K562 (cell line): Measurements from ENCODE around the gene MAD1L1. TPM values are rescaled to one million over a fixed set of nuclear protein-coding genes. Genes with fewer than 3 reads are reported as not detected.

ENCODE experiments used
- ATAC-seq: fragments of 200-7000 bp; cut with Tn5 transposase; 3 replicates; pipeline ENCODE4 v1.9.1; 2020; ENCODE audit warnings: moderate library complexity
- BruUV-seq: library from RNA; stranded (reverse); fragments of 400-500 nt; replicated peaks from 2 replicates; lab custom pipeline; 2021; lab: Mats Ljungman, UMichigan
- CTCF ChIA-PET: fragments of 300-600 bp; formaldehyde crosslinking; extraction: SDS; loops from one replicate; lab custom pipeline; 2021; ENCODE audit warnings: low intra/inter-chr PET ratio; lab: Yijun Ruan, JAX
- POLR2A ChIA-PET: fragments of 300-600, 350-650 bp; sonication (Branson Sonifier 250); formaldehyde crosslinking; extraction: SDS; loops from one replicate; lab custom pipeline; 2021; ENCODE audit warnings: antibody characterized with exemption, inconsistent platforms; lab: Yijun Ruan, JAX
- DNase-seq, 4 experiments: peaks; one replicate each; pipeline versions ENCODE4 v3.0.0 to v3.0.0-alpha.2; 2011 to 2018; ENCODE audit warnings: low spot score in 3 of 4, mixed read lengths in 3 of 4; ENCODE audit errors: extremely low read depth in 1 of 4
- FAIRE-seq: peaks from 2 replicates; lab custom pipeline; 2011; peaks lifted over from hg19 to GRCh38; lab: Jason Lieb, UNC
- H2AFZ ChIP-seq: 2 replicates; pipeline ENCODE4 v1.6.0; 2011; ENCODE audit warnings: low read depth, low read length, control low read depth, inconsistent platforms
- H3K27ac ChIP-seq: fragments of 200-600 bp; 3 replicates; pipeline ENCODE4 v1.8.0; 2011; ENCODE audit warnings: low read depth, mild to moderate bottlenecking, control low read depth, inconsistent platforms, low read length, moderate library complexity, mixed read lengths; ENCODE audit errors: extremely low read depth
- H3K27me3 ChIP-seq, 2 experiments: fragments of 300-600 bp in 1 of 2; 2 replicates in 1 of 2; 3 replicates in 1 of 2; pipeline versions ENCODE4 v1.6.0 to v1.8.0; 2011; ENCODE audit warnings: inconsistent platforms in 2 of 2, low read length in 2 of 2, mild to moderate bottlenecking in 1 of 2, mixed read lengths in 1 of 2, moderate library complexity in 1 of 2; ENCODE audit not compliant: control insufficient read depth in 2 of 2, insufficient read depth in 2 of 2
- H3K36me3 ChIP-seq: fragments of 300-600 bp; 3 replicates; pipeline ENCODE4 v1.8.0; 2011; ENCODE audit warnings: mild to moderate bottlenecking, low read length, inconsistent platforms; ENCODE audit not compliant: control insufficient read depth, insufficient read depth
- H3K4me1 ChIP-seq, 2 experiments: fragments of 200-600 bp in 1 of 2; replicated peaks in 1 of 2; 2 replicates in 1 of 2; 3 replicates in 1 of 2; pipeline versions ENCODE4 v1.5.1 to v1.8.0; 2011; ENCODE audit warnings: inconsistent platforms in 2 of 2, low read length in 2 of 2, mild to moderate bottlenecking in 1 of 2, mixed read lengths in 1 of 2, moderate library complexity in 1 of 2; ENCODE audit not compliant: control insufficient read depth in 2 of 2, insufficient read depth in 2 of 2
- H3K4me2 ChIP-seq: 2 replicates; pipeline ENCODE4 v1.6.1; 2011; ENCODE audit warnings: low read length, control low read depth, inconsistent platforms, mixed read lengths; ENCODE audit not compliant: insufficient read depth
- H3K4me3 ChIP-seq: fragments of 200-600 bp; sonication (generic), shearing (Covaris generic); 2 replicates; pipeline ENCODE4 v1.5.1; 2016; ENCODE audit warnings: control low read depth, inconsistent platforms
- H3K79me2 ChIP-seq: fragments of 200-600 bp; 3 replicates; pipeline ENCODE4 v1.8.0; 2011; ENCODE audit warnings: low read length, inconsistent platforms; ENCODE audit not compliant: control insufficient read depth, insufficient read depth
- H3K9ac ChIP-seq, 2 experiments: 2 replicates each; pipeline versions ENCODE4 v1.6.0 to v1.6.1; 2011; ENCODE audit warnings: low read depth in 2 of 2, low read length in 2 of 2, control low read depth in 1 of 2, inconsistent platforms in 1 of 2, mild to moderate bottlenecking in 1 of 2, mixed read lengths in 1 of 2; ENCODE audit not compliant: insufficient read depth in 1 of 2
- H3K9me1 ChIP-seq: one replicate; pipeline ENCODE4 v1.6.0; 2011; ENCODE audit warnings: inconsistent platforms, mild to moderate bottlenecking, low read length, moderate library complexity; ENCODE audit not compliant: control insufficient read depth, insufficient read depth
- H3K9me3 ChIP-seq: replicated peaks from 2 replicates; pipeline ENCODE4 v1.5.1; 2011; ENCODE audit warnings: low read depth, low read length, inconsistent platforms; ENCODE audit not compliant: control insufficient read depth, insufficient read depth
- H4K20me1 ChIP-seq: replicated peaks from 2 replicates; pipeline ENCODE4 v1.6.1; 2011; ENCODE audit warnings: low read length, inconsistent platforms, mixed read lengths; ENCODE audit not compliant: control insufficient read depth, insufficient read depth
- HIVEP1 ChIP-seq: fragments of 250-450 bp; sonication (Bioruptor Pico); IDR thresholded peaks from 2 replicates; pipeline ENCODE4 v1.4.0; 2020; ENCODE audit warnings: mild to moderate bottlenecking
- MTA1 ChIP-seq: fragments of 450-650 bp; IDR thresholded peaks from 2 replicates; pipeline ENCODE4 v1.6.1; 2017; ENCODE audit warnings: borderline replicate concordance
- NFRKB ChIP-seq: fragments of 450-650 bp; IDR thresholded peaks from 2 replicates; pipeline ENCODE4 v1.6.1; 2016; ENCODE audit warnings: low read depth
- POLR2G ChIP-seq: fragments of 200-400 bp; formaldehyde crosslinking; IDR thresholded peaks from 2 replicates; pipeline ENCODE4 v1.6.1; 2017; ENCODE audit warnings: low read depth, mild to moderate bottlenecking, antibody characterized with exemption, low read length, moderate library complexity
- TCF3 ChIP-seq: sonication (generic); formaldehyde crosslinking; IDR thresholded peaks from 2 replicates; pipeline ENCODE4 v1.4.0; 2020; ENCODE audit warnings: mild to moderate bottlenecking, missing genetic modification reagents
- WGBS: fragments of 100-300 bp; shearing (Covaris generic); methylation state at CpG from one replicate; pipeline ENCODE4 v1.1.6; 2016; ENCODE audit warnings: low coverage, mixed read lengths; ENCODE audit not compliant: insufficient coverage; ENCODE audit errors: missing lambda C conversion rate; 5-methylcytosine and 5-hydroxymethylcytosine counted together
- in situ Hi-C: fragments of 300-500 bp; cut with MboI; formaldehyde crosslinking; loops from 4 replicates; pipeline ENCODE4 v1.15.0; 2018; ENCODE audit warnings: inconsistent platforms, mixed read lengths
- intact Hi-C: fragments of 100-400 bp; cut with micrococcal nuclease; formaldehyde crosslinking; loops from 2 replicates; pipeline ENCODE4 v1.14.2; 2022
- polyA plus RNA-seq, 8 experiments: library from polyadenylated mRNA; depleted of rRNA in 4 of 8; stranded (reverse) in 5 of 8; unstranded in 3 of 8; fragments of >200 nt; fragmentation: Nextera tagmentation in 2 of 8; fragmentation: Illumina TruSeq in 1 of 8; extraction: Ambion mirVana in 2 of 8; extraction: Trizol in 1 of 8; gene quantifications; 2 replicates each; pipeline versions ENCODE4 v1.2.1 to v1.2.3, GENCODE V29; 2011 to 2014; ENCODE audit warnings: inconsistent platforms in 1 of 8, missing spikeins in 1 of 8
- total RNA-seq, 7 experiments: library from RNA; depleted of rRNA in 6 of 7; stranded (reverse); fragments of >200 nt in 6 of 7; fragmentation: Illumina TruSeq in 2 of 7; extraction: Trizol in 2 of 7; gene quantifications; 2 replicates each; pipeline versions ENCODE4 v1.2.1 to v1.2.3, GENCODE V29; 2011 to 2021; ENCODE audit warnings: low replicate concordance in 1 of 7

The MAD1L1 gene
- total and polyA plus RNA-seq, 9 of the 15 experiments (the other 6 are each of a cell fraction or from before 2014, with no cell fraction given): 1.7 to 89.7 (median 18.0) TPM

- no peak overlapping the region for H2AFZ ChIP-seq
- intact Hi-C loops: no loop called here
- TF ChIP-seq POLR2G (0 out of 2 replicates have a peak, but pooled peaks have one; percentile 6), MTA1 (no peak)
- no peaks in the 10 kb centered on the region for H4K20me1 ChIP-seq
- no peaks in the 10 kb centered on the region for H3K9me1 ChIP-seq
- peaks cover 18 to 92% of the 10 kb centered on the region in 2 experiments for H3K4me1 ChIP-seq
- WGBS: 89% methylated on average over 13 of the region's 15 CpGs
- no peak for ATAC-seq
- peak overlapping the region in 1 of 2 experiments; percentile 68; a peak in 2 of 4 replicates for H3K9ac ChIP-seq
- no peaks in the 10 kb centered on the region for H3K27me3 ChIP-seq
- no peaks in the 10 kb centered on the region for H3K9me3 ChIP-seq
- FAIRE-seq: no peak
- no peak overlapping the region for H3K4me3 ChIP-seq
- no TSS peak for BruUV-seq
- no peak for DNase-seq
- CTCF ChIA-PET: no interaction called here
- no peak overlapping the region for H3K27ac ChIP-seq
- H3K36me3 ChIP-seq: peaks cover 9% of the 10 kb centered on the region; the same call in 1 of the 3 replicates
- no peaks in the 10 kb centered on the region for H3K79me2 ChIP-seq
- POLR2A ChIA-PET: no interaction called here
- in situ Hi-C loops: no loop called here
- no peak overlapping the region for H3K4me2 ChIP-seq
Observed at GRCh38 chr7:1952781-1953180, 280.0 kb downstream of the MAD1L1 start.

GRCh38 chr7:1952169-1952760 lies 280.5 kb downstream of the MAD1L1 start:
- H3K27me3 ChIP-seq: no peaks in the 10 kb centered on the region
- H3K9me3 ChIP-seq: no peaks in the 10 kb centered on the region
- peaks cover 18 to 89% of the 10 kb centered on the region in 2 experiments for H3K4me1 ChIP-seq
- peaks cover 9% of the 10 kb centered on the region; the same call in 1 of the 3 replicates for H3K36me3 ChIP-seq
- H3K27ac ChIP-seq: no peak overlapping the region
- H2AFZ ChIP-seq: no peak overlapping the region
- H3K4me2 ChIP-seq: no peak overlapping the region
- DNase-seq (no peak), ATAC-seq (no peak)
- intact Hi-C loops (no loop called here), in situ Hi-C loops (no loop called here)
- no peaks in the 10 kb centered on the region for H4K20me1 ChIP-seq
- no peak overlapping the region for H3K4me3 ChIP-seq
- no TSS peak for BruUV-seq
- 93% methylated on average over 18 of the region's 28 CpGs for WGBS
- peak overlapping the region in 1 of 2 experiments; percentile 68; a peak in 2 of 4 replicates for H3K9ac ChIP-seq
- POLR2A ChIA-PET: interaction anchor here (0.5 kb wide), 1 partner anchor 128 kb away, joined by 3 read pairs; no protein-coding TSS in a partner anchor
- no peaks in the 10 kb centered on the region for H3K9me1 ChIP-seq
- no peaks in the 10 kb centered on the region for H3K79me2 ChIP-seq
- TF ChIP-seq POLR2G: 0 out of 2 replicates have a peak, but pooled peaks have one; percentile 19
- no peak for TF ChIP-seq TCF3
- TF ChIP-seq HIVEP1: no peak
- no peak for TF ChIP-seq NFRKB
- TF ChIP-seq, all 486 proteins: peak for 1
- CTCF ChIA-PET: no interaction called here
- FAIRE-seq: no peak
